Mesothelial cell of epicardium (in vitro differentiated cells): ENCODE measurements around the gene RNU2-1. TPM values are rescaled to one million over a fixed set of nuclear protein-coding genes. Genes with fewer than 3 reads are reported as not detected.
A peak's percentile ranks its signal among the peaks of the same experiment; 100 is the strongest.

Source experiments
- DNase-seq, 2 experiments: peaks; one replicate each; pipeline ENCODE4 v3.0.0; 2021; ENCODE audit warnings: low spot score in 2 of 2; ENCODE audit not compliant: unreplicated experiment in 2 of 2
- H3K27ac Mint-ChIP-seq: 2 replicates; pipeline ENCODE4 v1.8.0; 2021; ENCODE audit warnings: mixed read lengths
- H3K27me3 Mint-ChIP-seq: 2 replicates; pipeline ENCODE4 v1.8.0; 2021; ENCODE audit warnings: low read depth, mixed read lengths
- H3K36me3 Mint-ChIP-seq: 2 replicates; pipeline ENCODE4 v1.8.0; 2021; ENCODE audit warnings: mixed read lengths
- H3K4me1 Mint-ChIP-seq: 2 replicates; pipeline ENCODE4 v1.8.0; 2021; ENCODE audit warnings: mixed read lengths
- H3K4me3 Mint-ChIP-seq: 2 replicates; pipeline ENCODE4 v1.8.0; 2021; ENCODE audit warnings: mild to moderate bottlenecking, moderate library complexity, mixed read lengths
- H3K9me3 Mint-ChIP-seq: 2 replicates; pipeline ENCODE4 v1.8.0; 2021; ENCODE audit warnings: mixed read lengths
- CTCF ChIP-seq: fragments of 200-600 bp; sonication (generic); IDR thresholded peaks from one replicate; pipeline ENCODE4 v1.5.0; 2021; ENCODE audit warnings: antibody characterized with exemption; ENCODE audit not compliant: unreplicated experiment
- total RNA-seq: library from RNA; stranded (reverse); gene quantifications from 3 replicates; pipeline ENCODE4 v1.2.1, GENCODE V29; 2021

RNU2-1 gene
- total RNA-seq, 1 donor from 2014 or later = 7,362 TPM

GRCh38 chr17:43217614-43218087, 16.1 kb downstream of the RNU2-1 start:
- Mint-ChIP-seq H3K4me1 (peaks cover 4% of the 10 kb centered on the region), H3K36me3 (peaks cover 4% of the 10 kb centered on the region), H3K27me3 (no peaks in the 10 kb centered on the region), H3K4me3 (no peak overlapping the region), H3K27ac (no peak overlapping the region), H3K9me3 (no peaks in the 10 kb centered on the region)
- no peak for TF ChIP-seq CTCF
- peak in 1 of 2 experiments; percentile 32 for DNase-seq

GRCh38 chr17:43216762-43217613, 16.8 kb downstream of the RNU2-1 start:
- Mint-ChIP-seq H3K4me1 (peaks cover 11% of the 10 kb centered on the region), H3K9me3 (no peaks in the 10 kb centered on the region), H3K27me3 (no peaks in the 10 kb centered on the region), H3K27ac (no peak overlapping the region), H3K36me3 (peaks cover 4% of the 10 kb centered on the region), H3K4me3 (no peak overlapping the region)
- no peak for DNase-seq
- no peak for TF ChIP-seq CTCF

GRCh38 chr17:43216369-43216761, 17.4 kb downstream of the RNU2-1 start:
- Mint-ChIP-seq H3K4me3 (no peak overlapping the region), H3K27me3 (no peaks in the 10 kb centered on the region), H3K36me3 (peaks cover 4% of the 10 kb centered on the region), H3K9me3 (no peaks in the 10 kb centered on the region), H3K4me1 (peaks cover 13% of the 10 kb centered on the region), H3K27ac (no peak overlapping the region)
- peak in 1 of 2 experiments; percentile 19 for DNase-seq
- no peak for TF ChIP-seq CTCF

GRCh38 chr17:43215341-43215740, 18.4 kb downstream of the RNU2-1 start:
- Mint-ChIP-seq H3K27me3 (no peaks in the 10 kb centered on the region), H3K27ac (no peak overlapping the region), H3K36me3 (peaks cover 4% of the 10 kb centered on the region), H3K9me3 (no peaks in the 10 kb centered on the region), H3K4me3 (no peak overlapping the region), H3K4me1 (peaks cover 20% of the 10 kb centered on the region)
- no peak for TF ChIP-seq CTCF
- no peak for DNase-seq

- H3K4me1 Mint-ChIP-seq = peaks cover 20% of the 10 kb centered on the region
- peaks cover 10% of the 10 kb centered on the region for H3K36me3 Mint-ChIP-seq
- no peak overlapping the region for H3K4me3 Mint-ChIP-seq
- no peaks in the 10 kb centered on the region for H3K9me3 Mint-ChIP-seq
- DNase-seq = no peak
- no peaks in the 10 kb centered on the region for H3K27me3 Mint-ChIP-seq
- TF ChIP-seq CTCF = no peak
- no peak overlapping the region for H3K27ac Mint-ChIP-seq
These were observed 20.2 kb downstream of the RNU2-1 start for GRCh38 chr17:43213545-43213944.
